Endothelial cell (in vitro differentiated cells): ENCODE data around the gene NEU4. TPM values are rescaled to one million over a fixed set of nuclear protein-coding genes. Genes with fewer than 3 reads are reported as not detected.
"Not testable (repeated sequence)": the region's sequence is repeated elsewhere in the genome, so short reads cannot be mapped to it uniquely, and the experiment has no call there.

Experiments used
- DNase-seq: peaks from one replicate; pipeline ENCODE4 v3.0.0; 2021; ENCODE audit warnings: low spot score
- H3K27ac Mint-ChIP-seq: one replicate; pipeline ENCODE4 v1.8.0; 2021; ENCODE audit warnings: mixed read lengths, inconsistent platforms; ENCODE audit not compliant: unreplicated experiment
- H3K27me3 Mint-ChIP-seq: one replicate; pipeline ENCODE4 v1.8.0; 2021; ENCODE audit warnings: mild to moderate bottlenecking, moderate library complexity, mixed read lengths, inconsistent platforms; ENCODE audit not compliant: unreplicated experiment
- H3K36me3 Mint-ChIP-seq: one replicate; pipeline ENCODE4 v1.8.0; 2021; ENCODE audit warnings: mild to moderate bottlenecking, low read depth, mixed read lengths, inconsistent platforms; ENCODE audit not compliant: unreplicated experiment
- H3K4me1 Mint-ChIP-seq: one replicate; pipeline ENCODE4 v1.8.0; 2021; ENCODE audit warnings: mild to moderate bottlenecking, mixed read lengths, inconsistent platforms; ENCODE audit not compliant: unreplicated experiment
- H3K4me3 Mint-ChIP-seq: one replicate; pipeline ENCODE4 v1.8.0; 2021; ENCODE audit warnings: mild to moderate bottlenecking, mixed read lengths, inconsistent platforms; ENCODE audit not compliant: unreplicated experiment
- H3K9me3 Mint-ChIP-seq: one replicate; pipeline ENCODE4 v1.8.0; 2021; ENCODE audit warnings: mixed read lengths, inconsistent platforms; ENCODE audit not compliant: unreplicated experiment
- CTCF ChIP-seq: fragments of 200-600 bp; sonication (generic); IDR thresholded peaks from one replicate; pipeline ENCODE4 v1.5.0; 2021; ENCODE audit warnings: antibody characterized with exemption; ENCODE audit not compliant: unreplicated experiment
- total RNA-seq: library from RNA; stranded (reverse); fragmentation: NEBNext Ultra II Directional; extraction: Animal tissue kit (Norgen Biotek cat#: 25700); gene quantifications from one replicate; pipeline ENCODE4 v1.2.1, GENCODE V29; 2021; ENCODE audit not compliant: unreplicated experiment

Gene NEU4
- total RNA-seq, 1 donor from 2014 or later = 0.33 TPM

GRCh38 chr2:241788135-241788534, 20.9 kb upstream of the NEU4 start:
- H3K27me3 Mint-ChIP-seq = no peaks in the 10 kb centered on the region
- no peaks in the 10 kb centered on the region for H3K4me1 Mint-ChIP-seq
- no peak for DNase-seq
- no peak for TF ChIP-seq CTCF
- H3K36me3 Mint-ChIP-seq = peaks cover 4% of the 10 kb centered on the region
- H3K27ac Mint-ChIP-seq = no peak overlapping the region
- H3K4me3 Mint-ChIP-seq = no peak overlapping the region
- H3K9me3 Mint-ChIP-seq = no peaks in the 10 kb centered on the region

GRCh38 chr2:241788572-241788971, 20.4 kb upstream of the NEU4 start:
- no peak for DNase-seq
- Mint-ChIP-seq H3K4me3 (no peak overlapping the region), H3K4me1 (no peaks in the 10 kb centered on the region), H3K36me3 (peaks cover 4% of the 10 kb centered on the region), H3K27ac (no peak overlapping the region), H3K27me3 (no peaks in the 10 kb centered on the region), H3K9me3 (no peaks in the 10 kb centered on the region)
- no peak for TF ChIP-seq CTCF

GRCh38 chr2:241791385-241791784, 17.6 kb upstream of the NEU4 start:
- not testable (repeated sequence) for H3K27me3 Mint-ChIP-seq, H3K27ac Mint-ChIP-seq, H3K4me1 Mint-ChIP-seq, H3K9me3 Mint-ChIP-seq, H3K36me3 Mint-ChIP-seq, DNase-seq, H3K4me3 Mint-ChIP-seq

- H3K4me3 Mint-ChIP-seq = no peak overlapping the region
- H3K4me1 Mint-ChIP-seq = no peaks in the 10 kb centered on the region
- H3K36me3 Mint-ChIP-seq = peaks cover 4% of the 10 kb centered on the region
- no peak for DNase-seq
- H3K9me3 Mint-ChIP-seq = no peaks in the 10 kb centered on the region
- peaks cover 6% of the 10 kb centered on the region for H3K27me3 Mint-ChIP-seq
- H3K27ac Mint-ChIP-seq = no peak overlapping the region
- no peak for TF ChIP-seq CTCF
Observed at GRCh38 chr2:241793385-241793784, 15.6 kb upstream of the NEU4 start.

- no peaks in the 10 kb centered on the region for H3K9me3 Mint-ChIP-seq
- H3K4me3 Mint-ChIP-seq = no peak overlapping the region
- no peaks in the 10 kb centered on the region for H3K4me1 Mint-ChIP-seq
- peaks cover 6% of the 10 kb centered on the region for H3K27me3 Mint-ChIP-seq
- no peak for TF ChIP-seq CTCF
- H3K36me3 Mint-ChIP-seq = peaks cover 4% of the 10 kb centered on the region
- DNase-seq = no peak
- no peak overlapping the region for H3K27ac Mint-ChIP-seq
Observed at GRCh38 chr2:241794250-241794823, 14.7 kb upstream of the NEU4 start.
